K562 (cell line): Measurements from ENCODE around the gene DNAAF1. TPM values are rescaled to one million over a fixed set of nuclear protein-coding genes. Genes with fewer than 3 reads are reported as not detected.
A peak's percentile ranks its signal among the peaks of the same experiment; 100 is the strongest.

Source experiments
- ARID3B ChIP-seq: fragments of 250-450 bp; sonication (Bioruptor Pico); IDR thresholded peaks from 2 replicates; pipeline ENCODE4 v1.4.0; 2020; ENCODE audit warnings: borderline replicate concordance
- CBFB ChIP-seq: sonication (generic); formaldehyde crosslinking; IDR thresholded peaks from 2 replicates; pipeline ENCODE4 v1.4.0; 2020; ENCODE audit warnings: mild to moderate bottlenecking, missing genetic modification reagents
- CREB5 ChIP-seq: fragments of 250-450 bp; sonication (Bioruptor Pico); IDR thresholded peaks from 2 replicates; pipeline ENCODE4 v1.5.0; 2020; ENCODE audit warnings: mild to moderate bottlenecking
- DACH1 ChIP-seq: fragments of 450-650 bp; IDR thresholded peaks from 2 replicates; pipeline ENCODE4 v1.6.1; 2018; ENCODE audit not compliant: partially characterized antibody
- E2F5 ChIP-seq: sonication (generic); formaldehyde crosslinking; IDR thresholded peaks from 2 replicates; pipeline ENCODE4 v1.8.0; 2022; ENCODE audit warnings: mild to moderate bottlenecking, missing genetic modification reagents
- FIP1L1 ChIP-seq: fragments of 200-400 bp; formaldehyde crosslinking; IDR thresholded peaks from 2 replicates; pipeline ENCODE4 v1.6.1; 2018; ENCODE audit warnings: mild to moderate bottlenecking, low read depth, low read length; ENCODE audit not compliant: poor library complexity, severe bottlenecking
- JUNB ChIP-seq: fragments of 450-650 bp; formaldehyde crosslinking; conservative IDR thresholded peaks from 2 replicates; pipeline ENCODE4 v1.4.0; 2020; ENCODE audit warnings: mild to moderate bottlenecking
- MCM2 ChIP-seq: fragments of 450-650 bp; IDR thresholded peaks from 2 replicates; pipeline ENCODE4 v1.6.1; 2017; ENCODE audit warnings: low read depth, mild to moderate bottlenecking
- OTX1 ChIP-seq: fragments of 450-650 bp; formaldehyde crosslinking; IDR thresholded peaks from 2 replicates; pipeline ENCODE4 v1.4.0; 2022; ENCODE audit warnings: mild to moderate bottlenecking
- PTRF ChIP-seq: fragments of 450-650 bp; IDR thresholded peaks from 2 replicates; pipeline ENCODE4 v1.6.1; 2016; ENCODE audit warnings: mild to moderate bottlenecking, missing genetic modification characterization, missing compliant biosample characterization
- PTTG1 ChIP-seq: fragments of 450-650 bp; IDR thresholded peaks from 2 replicates; pipeline ENCODE4 v1.6.1; 2016; ENCODE audit warnings: low read depth, mild to moderate bottlenecking, missing genetic modification characterization, missing compliant biosample characterization
- RBFOX2 ChIP-seq: fragments of 200-400 bp; formaldehyde crosslinking; IDR thresholded peaks from 2 replicates; pipeline ENCODE4 v1.6.1; 2017; ENCODE audit warnings: low read depth, mild to moderate bottlenecking, low read length, moderate library complexity
- SMAD1 ChIP-seq: fragments of 150-350 bp; IDR thresholded peaks from 2 replicates; pipeline ENCODE4 v1.6.1; 2014; ENCODE audit warnings: low read length, low read depth; ENCODE audit not compliant: partially characterized antibody
- STAT6 ChIP-seq: sonication (generic); formaldehyde crosslinking; IDR thresholded peaks from 2 replicates; pipeline ENCODE4 v1.8.1; 2023; ENCODE audit warnings: mild to moderate bottlenecking, missing genetic modification reagents
- TARDBP ChIP-seq: fragments of 450-650 bp; IDR thresholded peaks from 2 replicates; pipeline ENCODE4 v1.6.1; 2016
- THRB ChIP-seq: fragments of 450-650 bp; formaldehyde crosslinking; conservative IDR thresholded peaks from 2 replicates; pipeline ENCODE4 v1.4.0; 2022; ENCODE audit warnings: mild to moderate bottlenecking, missing genetic modification characterization
- ZBTB26 ChIP-seq: fragments of 450-650 bp; formaldehyde crosslinking; IDR thresholded peaks from 2 replicates; pipeline ENCODE4 v1.4.0; 2022; ENCODE audit warnings: missing genetic modification characterization
- ZNF830 ChIP-seq: fragments of 250-450 bp; sonication (Bioruptor Pico); IDR thresholded peaks from 2 replicates; pipeline ENCODE4 v1.5.0; 2021; ENCODE audit warnings: mild to moderate bottlenecking
- polyA plus RNA-seq, 8 experiments: library from polyadenylated mRNA; depleted of rRNA in 4 of 8; stranded (reverse) in 5 of 8; unstranded in 3 of 8; fragments of >200 nt; fragmentation: Nextera tagmentation in 2 of 8; fragmentation: Illumina TruSeq in 1 of 8; extraction: Ambion mirVana in 2 of 8; extraction: Trizol in 1 of 8; gene quantifications; 2 replicates each; pipeline versions ENCODE4 v1.2.1 to v1.2.3, GENCODE V29; 2011 to 2014; ENCODE audit warnings: inconsistent platforms in 1 of 8, missing spikeins in 1 of 8
- total RNA-seq, 7 experiments: library from RNA; depleted of rRNA in 6 of 7; stranded (reverse); fragments of >200 nt in 6 of 7; fragmentation: Illumina TruSeq in 2 of 7; extraction: Trizol in 2 of 7; gene quantifications; 2 replicates each; pipeline versions ENCODE4 v1.2.1 to v1.2.3, GENCODE V29; 2011 to 2021; ENCODE audit warnings: low replicate concordance in 1 of 7

The DNAAF1 gene
- total and polyA plus RNA-seq, 9 of the 15 experiments (the other 6 are each of a cell fraction or from before 2014, with no cell fraction given), result 0.01 TPM; not detected in 8

- TF ChIP-seq CBFB (CRISPR knock-in tag) (no peak), RBFOX2 (peak; percentile 65), JUNB (CRISPR knock-in tag) (no peak), ZNF830 (CRISPR knock-in tag) (0 out of 2 replicates have a peak, but pooled peaks have one; percentile 40), THRB (CRISPR knock-in tag) (peak; percentile 75; the same call in 1 of the 2 replicates), FIP1L1 (no peak), PTRF (peak; percentile 36), CREB5 (CRISPR knock-in tag) (no peak), E2F5 (CRISPR knock-in tag) (no peak), STAT6 (no peak), OTX1 (CRISPR knock-in tag) (no peak), TARDBP (no peak), ZBTB26 (CRISPR knock-in tag) (0 out of 2 replicates have a peak, but pooled peaks have one; percentile 55), SMAD1 (no peak), ARID3B (CRISPR knock-in tag) (0 out of 2 replicates have a peak, but pooled peaks have one; percentile 42), PTTG1 (tag) (peak; percentile 14; the same call in 1 of the 2 replicates), MCM2 (no peak), DACH1 (no peak)
Measured at GRCh38 chr16:84139628-84140258, 5.4 kb upstream of the DNAAF1 start (continued).
